Endothelial cell of umbilical vein (primary cell): ENCODE measurements around the gene TP53. TPM values are rescaled to one million over a fixed set of nuclear protein-coding genes. Genes with fewer than 3 reads are reported as not detected.

Experiments used
- BruUV-seq: library from RNA; stranded (reverse); fragments of 400-500 nt; replicated peaks from 2 replicates; lab custom pipeline; 2021; lab: Mats Ljungman, UMichigan
- CTCF ChIA-PET: fragments of 300-600, 350-600 bp; sonication (Branson Sonifier 250); formaldehyde crosslinking; loops from one replicate; lab custom pipeline; 2021; ENCODE audit warnings: antibody characterized with exemption, inconsistent platforms; lab: Charles Lee
- POLR2A ChIA-PET: fragments of 300-600, 350-600 bp; sonication (Branson Sonifier 250); formaldehyde crosslinking; loops from one replicate; lab custom pipeline; 2021; ENCODE audit warnings: antibody characterized with exemption, inconsistent platforms; lab: Charles Lee
- DNase-seq: peaks from one replicate; pipeline ENCODE4 v3.0.0-alpha.2; 2011; ENCODE audit warnings: low read depth, low spot score
- FAIRE-seq: peaks from 2 replicates; lab custom pipeline; 2011; peaks lifted over from hg19 to GRCh38; lab: Jason Lieb, UNC
- H2AFZ ChIP-seq: 2 replicates; pipeline ENCODE4 v1.6.0; 2012; ENCODE audit warnings: low read depth, low read length, control low read depth, inconsistent platforms
- H3K27ac ChIP-seq: 2 replicates; pipeline ENCODE4 v1.5.1; 2011; ENCODE audit warnings: low read depth, mild to moderate bottlenecking, control low read depth, low read length, moderate library complexity; ENCODE audit not compliant: insufficient read depth
- H3K27me3 ChIP-seq, 2 experiments: 2 replicates each; pipeline versions ENCODE4 v1.6.0 to v1.6.1; 2011; ENCODE audit warnings: low read length in 2 of 2, mixed read lengths in 1 of 2; ENCODE audit not compliant: control insufficient read depth in 2 of 2, insufficient read depth in 2 of 2
- H3K36me3 ChIP-seq, 2 experiments: 2 replicates in 1 of 2; 3 replicates in 1 of 2; pipeline ENCODE4 v1.5.1; 2011; ENCODE audit warnings: low read length in 2 of 2, mild to moderate bottlenecking in 1 of 2, moderate library complexity in 1 of 2; ENCODE audit not compliant: control insufficient read depth in 2 of 2, insufficient read depth in 2 of 2; ENCODE audit errors: extremely low read depth in 1 of 2
- H3K4me1 ChIP-seq: 3 replicates; pipeline ENCODE4 v1.5.1; 2011; ENCODE audit warnings: mild to moderate bottlenecking, low read length; ENCODE audit not compliant: control insufficient read depth, insufficient read depth; ENCODE audit errors: extremely low read depth
- H3K4me2 ChIP-seq: 2 replicates; pipeline ENCODE4 v1.6.1; 2011; ENCODE audit warnings: low read length, control low read depth, mixed read lengths; ENCODE audit not compliant: insufficient read depth
- H3K4me3 ChIP-seq, 3 experiments: fragments of 200-600 bp in 1 of 3; sonication (generic), shearing (Covaris generic) in 1 of 3; replicated peaks in 1 of 3; 2 replicates each; pipeline ENCODE4 v1.5.1; 2011 to 2016; ENCODE audit warnings: control low read depth in 3 of 3, low read length in 3 of 3, mild to moderate bottlenecking in 2 of 3, inconsistent platforms in 1 of 3, low read depth in 1 of 3, moderate library complexity in 1 of 3; ENCODE audit not compliant: insufficient read depth in 1 of 3
- H3K79me2 ChIP-seq: 2 replicates; pipeline ENCODE4 v1.6.0; 2012; ENCODE audit warnings: low read length, inconsistent platforms; ENCODE audit not compliant: control insufficient read depth, insufficient read depth
- H3K9ac ChIP-seq: replicated peaks from 2 replicates; pipeline ENCODE3; 2011; ENCODE audit warnings: low read length, control low read depth; ENCODE audit not compliant: insufficient read depth; ENCODE audit errors: extremely low read depth
- H3K9me1 ChIP-seq: replicated peaks from 3 replicates; pipeline ENCODE4 v1.6.0; 2011; ENCODE audit warnings: mild to moderate bottlenecking, low read length; ENCODE audit not compliant: control insufficient read depth, insufficient read depth; ENCODE audit errors: extremely low read depth
- H3K9me3 ChIP-seq: replicated peaks from 2 replicates; pipeline ENCODE4 v1.5.1; 2012; ENCODE audit warnings: low read length, inconsistent platforms; ENCODE audit not compliant: control insufficient read depth, insufficient read depth
- H4K20me1 ChIP-seq: replicated peaks from 2 replicates; pipeline ENCODE3; 2011; ENCODE audit warnings: mild to moderate bottlenecking, low read length; ENCODE audit not compliant: control insufficient read depth, insufficient read depth; ENCODE audit errors: extremely low read depth
- CTCF ChIP-seq, 2 donors: IDR thresholded peaks; 1 replicate in 1 of 2; 2 replicates in 1 of 2; pipeline ENCODE4 v1.5.1; 2011; ENCODE audit warnings: low read length in 2 of 2, mild to moderate bottlenecking in 2 of 2, moderate library complexity in 2 of 2, control low read depth in 1 of 2, inconsistent platforms in 1 of 2, low read depth in 1 of 2; ENCODE audit not compliant: insufficient read depth in 1 of 2; ENCODE audit errors: extremely low read depth in 1 of 2
- dilution Hi-C: fragments of 300-500 bp; cut with MboI; formaldehyde crosslinking; loops from one replicate; pipeline ENCODE4 v1.15.0; 2019; ENCODE audit warnings: low sequenced_read_pairs; ENCODE audit not compliant: extremely low pct_ligation_motif_present
- intact Hi-C: fragments of 100-400 bp; cut with micrococcal nuclease; formaldehyde crosslinking; loops from one replicate; pipeline ENCODE4 v1.10.0; 2022
- polyA plus RNA-seq, 4 experiments: library from polyadenylated mRNA; depleted of rRNA in 3 of 4; stranded (reverse) in 3 of 4; unstranded in 1 of 4; fragments of >200 nt; gene quantifications; 2 replicates each; pipeline versions ENCODE4 v1.2.1 to v1.2.3, GENCODE V29; 2011 to 2012; ENCODE audit warnings: missing spikeins in 1 of 4
- total RNA-seq: library from RNA; stranded (reverse); gene quantifications from 2 replicates; pipeline ENCODE4 v1.2.3, GENCODE V29; 2021

The TP53 gene
- total and polyA plus RNA-seq, 2 donors (not counting 3 experiments of a cell fraction or from before 2014, with no cell fraction given): 82.1 to 138 TPM

GRCh38 chr17:7697828-7698588, 10.7 kb upstream of the TP53 start:
- POLR2A ChIA-PET: no interaction called here
- intact Hi-C loops (no loop called here), dilution Hi-C loops (no loop called here)

More at GRCh38 chr17:7697828-7698588, 10.7 kb upstream of the TP53 start:
- peaks cover 0 to 8% of the 10 kb centered on the region in 2 experiments for H3K36me3 ChIP-seq
- no peaks in the 10 kb centered on the region for H3K9me3 ChIP-seq
- no peaks in the 10 kb centered on the region for H3K27me3 ChIP-seq
- no peak for TF ChIP-seq CTCF (IDR thresholded peaks at IDR 0.05; ENCODE audit: extremely low read depth in 1 of 2, insufficient read depth in 1 of 2, low read depth in 1 of 2, low read length in 2 of 2)
- no peak overlapping the region for H3K4me2 ChIP-seq
- no peak overlapping the region for H2AFZ ChIP-seq
- no peaks in the 10 kb centered on the region for H3K4me1 ChIP-seq
- no peak for DNase-seq
- CTCF ChIA-PET: no interaction called here
- H3K4me3 ChIP-seq: no peak overlapping the region
- BruUV-seq: no TSS peak
- H3K9me1 ChIP-seq: no peaks in the 10 kb centered on the region
- no peaks in the 10 kb centered on the region for H4K20me1 ChIP-seq
- no peaks in the 10 kb centered on the region for H3K79me2 ChIP-seq
- no peak overlapping the region for H3K9ac ChIP-seq
- FAIRE-seq: no peak
- H3K27ac ChIP-seq: no peak overlapping the region
